CD4-positive, alpha-beta T cell (primary cell): ENCODE results near the gene GHITM. TPM values are rescaled to one million over a fixed set of nuclear protein-coding genes. Genes with fewer than 3 reads are reported as not detected.

ENCODE experiments used
- ATAC-seq: fragments of 200-7000 bp; cut with Tn5 transposase; one replicate; pipeline ENCODE4 v1.10.0; 2022; ENCODE audit warnings: mild to moderate bottlenecking; ENCODE audit not compliant: poor library complexity
- CTCF ChIA-PET: fragments of 350-600 bp; sonication (Branson Sonifier 250); formaldehyde crosslinking; loops from one replicate; lab custom pipeline; 2021; ENCODE audit warnings: antibody characterized with exemption, inconsistent platforms; lab: Charles Lee
- POLR2A ChIA-PET: fragments of 350-600 bp; sonication (Branson Sonifier 250); formaldehyde crosslinking; loops from one replicate; lab custom pipeline; 2021; ENCODE audit warnings: antibody characterized with exemption, inconsistent platforms; lab: Charles Lee
- DNase-seq, 14 experiments: peaks; one replicate each; pipeline ENCODE4 v3.0.0-alpha.2; 2013 to 2020; ENCODE audit warnings: mixed read lengths in 2 of 14
- H3K27ac ChIP-seq, 2 donors: one replicate each; pipeline versions ENCODE4 v1.5.1 to v1.7.0; 2013; ENCODE audit warnings: low read length in 2 of 2, low read depth in 1 of 2, mild to moderate bottlenecking in 1 of 2
- H3K27me3 ChIP-seq, 2 experiments: 1 replicate in 1 of 2; 2 replicates in 1 of 2; pipeline versions ENCODE4 v1.6.1 to v1.7.0; 2013; ENCODE audit warnings: low read length in 2 of 2, control low read depth in 1 of 2, mild to moderate bottlenecking in 1 of 2, moderate library complexity in 1 of 2; ENCODE audit not compliant: insufficient read depth in 2 of 2, control insufficient read depth in 1 of 2
- H3K36me3 ChIP-seq: one replicate; pipeline ENCODE4 v1.6.1; 2013; ENCODE audit warnings: low read length, control low read depth; ENCODE audit not compliant: insufficient read depth
- H3K4me1 ChIP-seq: one replicate; pipeline ENCODE4 v1.6.1; 2013; ENCODE audit warnings: low read length, control low read depth; ENCODE audit not compliant: insufficient read depth
- H3K4me3 ChIP-seq: one replicate; pipeline ENCODE4 v1.5.1; 2013; ENCODE audit warnings: mild to moderate bottlenecking, low read length, moderate library complexity
- H3K9me3 ChIP-seq, 2 experiments: 1 replicate in 1 of 2; 2 replicates in 1 of 2; pipeline versions ENCODE4 v1.6.1 to v1.7.0; 2013; ENCODE audit warnings: low read length in 2 of 2, mild to moderate bottlenecking in 2 of 2, control low read depth in 1 of 2, moderate library complexity in 1 of 2; ENCODE audit not compliant: control insufficient read depth in 1 of 2, insufficient read depth in 1 of 2
- H3K27ac Mint-ChIP-seq: one replicate; pipeline ENCODE4 v1.8.0; 2020; ENCODE audit warnings: mixed read lengths
- H3K27me3 Mint-ChIP-seq: one replicate; pipeline ENCODE4 v1.8.0; 2021; ENCODE audit warnings: mixed read lengths
- H3K36me3 Mint-ChIP-seq: one replicate; pipeline ENCODE4 v1.8.0; 2021; ENCODE audit warnings: low read depth, mixed read lengths
- H3K4me1 Mint-ChIP-seq: one replicate; pipeline ENCODE4 v1.8.0; 2021; ENCODE audit warnings: low read depth, mixed read lengths
- H3K4me3 Mint-ChIP-seq: one replicate; pipeline ENCODE4 v1.8.0; 2020; ENCODE audit warnings: mild to moderate bottlenecking, mixed read lengths
- H3K9me3 Mint-ChIP-seq: one replicate; pipeline ENCODE4 v1.8.0; 2020; ENCODE audit warnings: mixed read lengths
- intact Hi-C, 2 experiments: fragments of 100-400 bp; cut with DNase I in 1 of 2; cut with micrococcal nuclease in 1 of 2; formaldehyde crosslinking; loops; one replicate each; pipeline versions ENCODE4 v1.15.1 to v1.9.0; 2023 to 2025; cut with DNase I, micrococcal nuclease
- total RNA-seq, 174 experiments: library from RNA in 2 of 174; stranded (reverse) in 2 of 174; gene quantifications; one replicate each; pipeline ENCODE4 v1.2.3 and lab custom pipeline; 2021 to 2026
- TF ChIP-seq, protein P1 (sequence below): fragments of 200-600 bp; IDR thresholded peaks from one replicate; pipeline ENCODE4 v1.8.0; 2022; ENCODE audit warnings: antibody characterized with exemption, mild to moderate bottlenecking

Gene GHITM
- total RNA-seq, 2 experiments from 2014 or later, result 64.7 to 67.9 TPM

DNA sequence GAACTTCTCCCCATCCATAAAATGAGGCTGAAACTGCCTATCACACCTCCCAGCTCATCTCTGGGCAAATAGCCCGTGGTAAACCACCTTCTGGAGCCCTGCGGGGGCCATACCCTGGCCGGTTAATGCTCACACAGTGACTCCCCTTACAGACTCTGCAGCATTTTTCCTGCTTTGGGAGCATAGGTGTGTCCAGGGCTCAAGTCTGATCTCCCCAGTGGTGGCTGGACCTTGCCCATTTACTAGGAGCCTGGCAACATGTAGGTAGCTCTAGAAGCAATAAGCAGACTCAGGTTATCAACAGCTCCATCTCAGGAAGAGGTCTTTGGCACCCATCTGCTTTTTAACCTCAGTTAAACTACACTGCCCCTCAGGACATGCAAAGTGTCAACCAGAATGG lies 49.5 kb downstream of the GHITM start:
- TF ChIP-seq, protein P1, sequence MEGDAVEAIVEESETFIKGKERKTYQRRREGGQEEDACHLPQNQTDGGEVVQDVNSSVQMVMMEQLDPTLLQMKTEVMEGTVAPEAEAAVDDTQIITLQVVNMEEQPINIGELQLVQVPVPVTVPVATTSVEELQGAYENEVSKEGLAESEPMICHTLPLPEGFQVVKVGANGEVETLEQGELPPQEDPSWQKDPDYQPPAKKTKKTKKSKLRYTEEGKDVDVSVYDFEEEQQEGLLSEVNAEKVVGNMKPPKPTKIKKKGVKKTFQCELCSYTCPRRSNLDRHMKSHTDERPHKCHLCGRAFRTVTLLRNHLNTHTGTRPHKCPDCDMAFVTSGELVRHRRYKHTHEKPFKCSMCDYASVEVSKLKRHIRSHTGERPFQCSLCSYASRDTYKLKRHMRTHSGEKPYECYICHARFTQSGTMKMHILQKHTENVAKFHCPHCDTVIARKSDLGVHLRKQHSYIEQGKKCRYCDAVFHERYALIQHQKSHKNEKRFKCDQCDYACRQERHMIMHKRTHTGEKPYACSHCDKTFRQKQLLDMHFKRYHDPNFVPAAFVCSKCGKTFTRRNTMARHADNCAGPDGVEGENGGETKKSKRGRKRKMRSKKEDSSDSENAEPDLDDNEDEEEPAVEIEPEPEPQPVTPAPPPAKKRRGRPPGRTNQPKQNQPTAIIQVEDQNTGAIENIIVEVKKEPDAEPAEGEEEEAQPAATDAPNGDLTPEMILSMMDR, result no peak

DNA sequence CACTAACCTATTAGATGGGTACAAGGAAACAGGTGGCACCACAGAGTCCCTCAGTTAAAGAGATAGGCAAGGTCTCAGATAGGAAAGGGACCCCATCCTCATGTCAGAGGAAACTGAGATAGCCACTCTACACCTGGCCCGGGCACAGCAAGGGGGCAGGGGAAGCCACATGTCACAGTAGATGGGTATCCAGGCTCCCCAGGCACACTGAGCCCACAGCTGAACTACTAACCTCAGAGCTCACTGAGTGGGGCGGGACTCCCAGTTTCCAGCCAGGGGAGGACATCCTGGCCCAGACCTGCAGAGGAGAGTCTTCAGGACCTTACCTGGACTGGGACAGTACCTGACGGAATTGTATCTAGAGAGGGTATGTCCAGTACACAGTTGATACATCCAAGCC lies 51.3 kb downstream of the GHITM start:
- no peak overlapping the region for H3K4me3 ChIP-seq
- peaks cover 37% of the 10 kb centered on the region for H3K4me1 ChIP-seq
- Mint-ChIP-seq H3K4me1 (peaks cover 14% of the 10 kb centered on the region), H3K27ac (peak overlapping the region; percentile 31), H3K27me3 (peaks cover 8% of the 10 kb centered on the region), H3K4me3 (no peak overlapping the region), H3K9me3 (no peaks in the 10 kb centered on the region), H3K36me3 (no peaks in the 10 kb centered on the region)
- no peak overlapping the region for H3K27ac ChIP-seq
- H3K9me3 ChIP-seq, result peaks cover 0 to 10% of the 10 kb centered on the region in 2 experiments
- H3K27me3 ChIP-seq, result peaks cover 22 to 23% of the 10 kb centered on the region in 2 experiments
- DNase-seq, result no peak
- H3K36me3 ChIP-seq, result no peaks in the 10 kb centered on the region
- intact Hi-C loops, result loop anchor here in 1 of 2 experiments (1.0 to 5.0 kb wide), 2 partner anchors 13 to 43 kb away; no protein-coding TSS in a partner anchor
- CTCF ChIA-PET, result no interaction called here
- TF ChIP-seq, protein P1, result no peak
- peak; percentile 19 for ATAC-seq
- POLR2A ChIA-PET, result interaction anchor here (0.6 to 2.4 kb wide), 4 partner anchors 12 to 52 kb away, joined by 3 to 9 read pairs (median 4); partner anchors contain the start of gene GHITM

More for the DNA sequence above, 49.5 kb downstream of the GHITM start:
- Histone ChIP-seq H3K27ac (no peak overlapping the region), H3K27me3 (peaks cover 6 to 9% of the 10 kb centered on the region in 2 experiments), H3K4me1 (peaks cover 22% of the 10 kb centered on the region), H3K9me3 (no peaks in the 10 kb centered on the region), H3K36me3 (no peaks in the 10 kb centered on the region), H3K4me3 (no peak overlapping the region)
- DNase-seq (no peak), ATAC-seq (no peak)
- Mint-ChIP-seq H3K9me3 (no peaks in the 10 kb centered on the region), H3K4me1 (peaks cover 20% of the 10 kb centered on the region), H3K27ac (no peak overlapping the region), H3K27me3 (peaks cover 2% of the 10 kb centered on the region), H3K4me3 (no peak overlapping the region), H3K36me3 (no peaks in the 10 kb centered on the region)
- POLR2A ChIA-PET, result no interaction called here
- CTCF ChIA-PET, result no interaction called here
- intact Hi-C loops, result no loop called here

DNA sequence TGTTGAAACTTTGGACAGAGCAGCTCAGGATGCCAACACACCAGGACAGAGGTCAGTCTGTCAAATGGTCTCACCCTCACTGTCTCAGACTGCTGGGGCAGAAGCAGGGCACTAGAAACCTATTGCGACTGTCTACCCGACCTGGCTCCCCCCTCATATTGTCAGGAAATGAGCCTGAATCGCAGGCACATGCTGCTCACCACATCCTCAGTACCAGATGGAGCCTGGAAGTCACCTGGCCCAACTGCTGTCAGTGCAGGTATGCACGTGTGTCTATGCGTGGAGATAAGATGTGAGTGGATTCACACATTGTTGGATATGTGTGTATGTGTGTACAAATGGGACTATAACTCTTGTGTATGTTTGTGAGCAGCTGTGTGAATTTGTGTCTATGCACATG lies 51.8 kb downstream of the GHITM start:
- Mint-ChIP-seq H3K36me3 (no peaks in the 10 kb centered on the region), H3K9me3 (no peaks in the 10 kb centered on the region), H3K4me1 (peaks cover 14% of the 10 kb centered on the region), H3K4me3 (peak overlapping the region; percentile 4), H3K27me3 (peaks cover 13% of the 10 kb centered on the region), H3K27ac (peak overlapping the region; percentile 31)
- intact Hi-C loops, result loop anchor here in 1 of 2 experiments (1.0 to 5.0 kb wide), 2 partner anchors 14 to 44 kb away; no protein-coding TSS in a partner anchor
- Histone ChIP-seq H3K27ac (no peak overlapping the region), H3K27me3 (peaks cover 27 to 28% of the 10 kb centered on the region in 2 experiments), H3K36me3 (no peaks in the 10 kb centered on the region), H3K4me1 (peaks cover 37% of the 10 kb centered on the region), H3K4me3 (no peak overlapping the region), H3K9me3 (peaks cover 0 to 11% of the 10 kb centered on the region in 2 experiments)
- ChIA-PET POLR2A (interaction anchor here (0.8 to 2.4 kb wide), 4 partner anchors 13 to 52 kb away, joined by 3 to 9 read pairs (median 5); partner anchors contain the start of gene GHITM), CTCF (no interaction called here)
- TF ChIP-seq, protein P1, result no peak
- DNase-seq (peak in 7 of 14 experiments; percentile 28 to 61 (median 48)), ATAC-seq (peak; percentile 89)
